GM04503 (cell line): ENCODE results near the gene PEMT.
"Not testable (repeated sequence)": the region's sequence is repeated elsewhere in the genome, so short reads cannot be mapped to it uniquely, and the experiment has no call there.

ENCODE experiments used
- DNase-seq: peaks from one replicate; pipeline ENCODE4 v3.0.0-alpha.2; 2012; ENCODE audit warnings: low read depth

Gene PEMT, protein sequence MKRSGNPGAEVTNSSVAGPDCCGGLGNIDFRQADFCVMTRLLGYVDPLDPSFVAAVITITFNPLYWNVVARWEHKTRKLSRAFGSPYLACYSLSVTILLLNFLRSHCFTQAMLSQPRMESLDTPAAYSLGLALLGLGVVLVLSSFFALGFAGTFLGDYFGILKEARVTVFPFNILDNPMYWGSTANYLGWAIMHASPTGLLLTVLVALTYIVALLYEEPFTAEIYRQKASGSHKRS

DNA sequence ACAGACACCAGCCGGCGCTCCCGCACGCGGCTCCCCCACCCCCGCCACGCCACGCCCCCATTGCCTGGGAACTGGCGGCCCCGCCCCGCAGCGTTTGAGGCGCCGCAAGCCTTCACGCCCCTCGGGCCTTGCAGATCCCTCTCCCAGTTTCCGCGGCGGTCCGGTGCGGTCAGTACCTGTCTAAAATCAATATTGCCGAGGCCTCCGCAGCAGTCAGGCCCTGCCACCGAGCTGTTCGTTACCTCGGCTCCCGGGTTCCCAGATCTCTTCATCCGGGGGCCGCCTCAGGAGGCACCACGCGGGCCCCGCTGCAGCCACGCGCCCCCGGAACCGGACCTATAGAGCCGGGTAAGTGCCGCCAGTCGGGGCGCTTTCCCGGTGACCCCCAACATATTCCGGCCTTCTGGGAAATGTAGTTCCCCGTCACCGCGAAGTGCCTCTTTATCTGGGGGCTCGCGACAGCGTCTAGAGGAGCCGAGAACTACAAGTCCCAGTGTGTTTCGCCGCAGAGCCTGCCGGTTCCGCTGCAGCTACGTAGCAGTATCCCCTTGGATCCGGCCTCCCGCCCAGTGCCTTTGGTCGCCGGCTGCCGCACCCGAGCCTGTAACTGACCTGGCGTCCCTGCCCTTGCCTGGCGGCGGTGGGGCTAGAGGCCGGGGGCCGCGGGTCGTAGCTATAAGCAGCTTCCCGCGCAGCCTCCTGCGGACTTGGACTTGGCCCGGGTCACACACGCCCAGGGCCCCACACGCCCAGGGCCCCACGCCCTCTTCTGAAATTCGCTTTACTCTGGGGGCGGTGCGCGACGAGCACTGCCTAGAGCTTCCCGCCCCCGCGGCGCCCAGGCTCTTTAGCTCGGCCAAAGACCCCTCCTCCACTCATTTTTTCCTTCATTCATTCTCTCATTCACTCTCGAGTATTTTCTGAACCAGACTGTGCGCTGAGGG is at the start of gene PEMT:
Gene PEMT, minus strand, starts transcription at position 354 of the 944 bp plus-strand sequence. Its CDS starts 82 bp downstream, at position 272.
- peak; percentile 91 for DNase-seq

- not testable (repeated sequence) for DNase-seq
Measured at GRCh38 chr17:17639661-17640270, 48.3 kb upstream of the PEMT start.

GRCh38 chr17:17638467-17638866 is 47.0 kb upstream of the PEMT start:
- no peak for DNase-seq

DNA sequence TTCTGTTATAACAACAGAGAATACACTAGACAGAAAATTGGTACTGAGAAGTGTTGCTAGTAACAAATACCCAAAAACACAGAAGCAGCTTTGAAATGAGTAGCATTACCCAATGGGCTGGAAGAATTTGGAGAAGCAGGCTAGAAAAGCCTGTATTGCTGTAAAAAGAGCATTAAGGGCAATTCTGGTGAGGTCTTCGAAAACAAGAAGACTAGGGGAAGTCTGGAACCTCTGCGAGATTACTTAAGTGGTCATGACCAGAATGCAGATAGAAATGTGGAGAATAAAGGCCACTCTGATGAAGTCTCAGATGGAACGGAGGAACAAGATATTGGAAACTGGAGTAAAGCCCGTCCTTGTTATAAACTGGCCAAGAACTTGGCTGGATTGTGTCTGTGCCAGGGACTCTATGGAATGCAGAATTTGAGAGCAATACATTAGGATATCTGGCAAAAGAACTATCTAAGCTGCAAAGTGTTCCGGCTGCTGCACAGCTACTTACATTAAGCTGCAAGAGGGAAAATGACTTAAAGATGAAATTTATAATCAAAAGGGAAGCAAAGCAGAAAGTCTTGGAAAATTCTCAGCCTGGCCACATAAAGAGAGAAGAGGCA is 44.9 kb upstream of the PEMT start:
- no peak for DNase-seq

- DNase-seq = not testable (repeated sequence)
Measured at GRCh38 chr17:17635537-17636271, 44.2 kb upstream of the PEMT start.

- DNase-seq = no peak
Measured at GRCh38 chr17:17635126-17635525, 43.6 kb upstream of the PEMT start.

DNA sequence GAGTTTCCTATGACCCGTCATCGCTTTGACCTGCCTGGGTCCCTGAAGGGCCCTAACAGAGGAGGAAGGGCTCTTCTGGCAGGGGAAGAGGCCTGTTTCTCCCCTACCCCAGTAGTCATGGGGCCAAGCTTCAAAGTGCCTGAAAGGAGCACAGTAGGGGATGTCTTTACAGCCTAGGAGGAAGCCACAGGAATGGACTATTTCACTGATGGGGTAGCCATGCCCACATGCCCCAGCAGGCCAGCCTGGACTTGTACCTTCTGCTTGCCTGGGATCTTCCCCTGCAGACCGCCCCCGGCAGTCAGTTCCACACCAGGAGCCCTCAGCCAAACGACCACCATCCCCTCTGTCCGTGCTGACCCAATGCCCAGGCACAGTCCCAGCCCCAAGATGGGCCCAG is 41.8 kb upstream of the PEMT start:
- no peak for DNase-seq

DNA sequence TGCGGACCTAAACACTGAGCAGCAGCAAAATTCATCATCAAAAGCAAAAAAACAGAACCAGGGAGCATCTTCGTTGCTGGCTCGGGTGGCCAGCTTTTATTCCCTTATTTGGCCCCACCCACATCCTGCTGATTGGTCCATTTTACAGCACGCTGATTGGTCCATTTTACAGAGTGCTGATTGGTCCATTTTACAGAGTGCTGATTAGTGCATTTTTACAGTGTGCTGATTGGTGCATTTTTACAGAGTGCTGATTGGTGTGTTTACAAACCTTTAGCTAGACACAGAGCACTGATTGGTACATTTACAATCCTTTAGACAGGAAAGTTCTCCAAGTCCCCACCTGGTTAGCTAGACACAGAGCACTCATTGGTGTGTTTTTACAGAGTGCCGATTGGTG is 41.2 kb upstream of the PEMT start:
- DNase-seq = not testable (repeated sequence)

DNA sequence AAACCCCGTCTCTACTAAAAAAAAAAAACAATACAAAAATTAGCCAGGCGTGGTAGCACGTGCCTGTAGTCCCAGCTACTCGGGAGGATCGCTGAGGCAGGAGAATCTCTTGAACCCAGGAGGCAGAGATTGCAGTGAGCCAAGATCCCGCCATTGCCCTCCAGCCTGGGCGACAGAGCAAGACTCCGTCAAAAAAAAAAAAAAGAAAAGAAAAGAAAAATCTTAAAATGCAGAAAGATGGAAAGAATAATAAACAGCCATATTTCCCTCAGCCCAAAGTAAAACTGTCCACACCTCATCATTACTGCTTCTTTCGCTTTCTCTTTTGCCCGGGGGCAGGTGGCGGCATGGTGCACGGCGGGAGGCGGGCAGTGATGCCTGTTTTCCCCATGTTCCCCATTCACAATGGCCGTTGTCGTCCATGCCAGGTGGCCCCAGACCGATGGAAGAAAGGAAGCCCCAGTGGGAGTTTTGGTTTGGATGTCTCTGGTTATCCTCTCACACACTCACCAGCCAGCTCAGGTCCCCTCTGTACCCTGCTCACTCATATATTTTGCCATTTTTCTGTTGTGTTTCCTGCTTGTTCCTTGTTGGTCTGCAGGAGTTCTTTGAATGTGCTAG is 37.0 kb upstream of the PEMT start:
- no peak for DNase-seq

DNA sequence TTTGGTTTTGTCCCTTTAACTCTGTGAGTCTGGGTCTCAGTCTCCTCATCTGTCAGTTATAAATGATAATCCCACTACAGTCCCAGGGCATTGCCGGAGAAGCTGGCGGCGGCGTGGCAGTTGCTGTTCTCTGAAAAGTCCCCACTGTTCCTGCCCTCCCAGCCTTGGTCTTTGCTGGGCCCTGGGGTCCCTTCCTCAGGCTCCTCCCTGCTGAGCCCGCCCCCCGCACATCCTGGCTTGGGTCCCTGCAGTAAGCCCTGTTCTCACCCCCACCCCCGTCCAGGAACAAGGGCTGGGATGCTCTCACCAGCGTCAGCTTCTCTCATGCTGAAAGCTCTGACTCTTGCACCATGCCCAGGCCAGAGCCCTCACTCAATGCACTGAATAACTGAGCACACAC is 35.3 kb upstream of the PEMT start:
- DNase-seq = no peak

- no peak for DNase-seq
Measured at GRCh38 chr17:17626151-17626805, 34.8 kb upstream of the PEMT start.

DNA sequence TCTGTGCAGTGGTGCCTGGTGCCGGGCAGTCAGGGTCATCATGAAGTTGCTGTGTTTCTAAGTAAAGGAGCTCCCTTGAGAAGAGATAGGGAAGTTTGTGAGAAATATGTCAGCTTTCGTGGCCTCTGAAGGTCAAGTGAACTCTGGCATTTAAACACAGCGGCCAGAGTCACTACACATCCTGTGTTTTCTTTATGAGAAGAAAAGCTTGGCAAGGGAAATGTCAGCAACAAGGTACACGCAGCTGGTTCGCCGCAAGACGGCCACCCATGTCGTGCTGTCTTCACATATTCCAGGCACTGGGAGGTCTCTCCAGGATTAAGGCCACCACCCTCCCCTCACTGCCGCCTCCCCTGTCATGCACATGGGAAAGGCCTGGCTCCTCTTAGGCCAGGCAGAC is 33.2 kb upstream of the PEMT start:
- no peak for DNase-seq

DNA sequence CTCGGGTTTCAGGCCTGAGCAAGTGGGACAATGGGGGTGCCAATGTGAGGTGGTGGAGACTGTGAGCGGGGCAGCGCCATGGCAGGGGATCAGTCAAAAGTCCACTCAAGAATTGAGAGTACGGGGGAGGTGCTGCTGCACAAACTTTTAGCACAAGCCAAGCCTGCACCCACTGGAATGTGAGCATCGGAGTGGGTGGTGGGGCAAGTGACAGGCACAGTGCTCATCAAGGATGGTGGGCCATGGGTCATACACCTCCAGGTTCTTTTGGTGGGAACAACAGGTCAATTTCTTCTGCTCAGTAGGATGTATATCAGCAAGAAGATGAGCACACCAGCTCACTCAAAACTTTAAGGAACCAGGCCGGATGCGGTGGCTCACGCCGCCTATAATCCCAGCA is 32.4 kb upstream of the PEMT start:
- DNase-seq = no peak

DNA sequence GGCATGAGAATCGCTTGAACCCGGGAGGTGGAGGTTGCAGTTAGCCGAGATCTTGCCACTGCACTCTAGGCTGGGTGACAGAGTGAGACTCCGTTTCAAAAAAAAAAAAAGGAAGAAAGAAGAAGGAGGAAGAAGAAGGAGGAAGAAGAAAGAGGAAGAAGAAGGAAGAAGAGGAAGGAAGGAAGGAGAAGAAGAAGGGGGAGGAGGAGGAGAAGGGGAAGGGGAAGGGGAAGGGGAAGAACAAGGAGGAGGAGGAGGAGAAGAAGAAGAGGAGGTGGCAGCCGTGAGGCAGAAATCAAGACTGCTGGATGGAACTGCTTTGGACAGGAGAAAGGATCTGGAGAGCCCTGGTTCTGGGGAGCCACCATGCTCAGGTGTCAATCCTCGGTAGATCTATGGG is 29.7 kb upstream of the PEMT start:
- no peak for DNase-seq

DNA sequence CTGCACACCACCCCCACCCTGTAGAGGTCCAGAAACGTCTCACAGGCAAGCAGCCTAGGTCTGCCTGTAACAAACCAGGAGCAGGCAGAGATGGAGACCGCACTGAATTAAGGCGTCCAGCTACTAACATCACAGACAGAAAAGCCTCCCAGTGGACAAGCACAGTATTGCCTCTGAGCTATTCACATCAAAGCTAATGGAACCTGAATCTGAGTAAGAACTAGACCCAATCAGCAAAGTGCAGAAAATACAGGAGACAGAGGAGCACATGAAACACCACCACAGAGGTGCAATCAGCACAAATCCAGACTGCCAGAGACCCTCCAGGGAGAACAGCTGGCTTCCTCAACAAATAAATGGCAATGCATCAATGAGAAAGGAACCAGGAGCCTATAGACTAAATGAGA is 22.2 kb upstream of the PEMT start:
- DNase-seq = peak; percentile 31

DNA sequence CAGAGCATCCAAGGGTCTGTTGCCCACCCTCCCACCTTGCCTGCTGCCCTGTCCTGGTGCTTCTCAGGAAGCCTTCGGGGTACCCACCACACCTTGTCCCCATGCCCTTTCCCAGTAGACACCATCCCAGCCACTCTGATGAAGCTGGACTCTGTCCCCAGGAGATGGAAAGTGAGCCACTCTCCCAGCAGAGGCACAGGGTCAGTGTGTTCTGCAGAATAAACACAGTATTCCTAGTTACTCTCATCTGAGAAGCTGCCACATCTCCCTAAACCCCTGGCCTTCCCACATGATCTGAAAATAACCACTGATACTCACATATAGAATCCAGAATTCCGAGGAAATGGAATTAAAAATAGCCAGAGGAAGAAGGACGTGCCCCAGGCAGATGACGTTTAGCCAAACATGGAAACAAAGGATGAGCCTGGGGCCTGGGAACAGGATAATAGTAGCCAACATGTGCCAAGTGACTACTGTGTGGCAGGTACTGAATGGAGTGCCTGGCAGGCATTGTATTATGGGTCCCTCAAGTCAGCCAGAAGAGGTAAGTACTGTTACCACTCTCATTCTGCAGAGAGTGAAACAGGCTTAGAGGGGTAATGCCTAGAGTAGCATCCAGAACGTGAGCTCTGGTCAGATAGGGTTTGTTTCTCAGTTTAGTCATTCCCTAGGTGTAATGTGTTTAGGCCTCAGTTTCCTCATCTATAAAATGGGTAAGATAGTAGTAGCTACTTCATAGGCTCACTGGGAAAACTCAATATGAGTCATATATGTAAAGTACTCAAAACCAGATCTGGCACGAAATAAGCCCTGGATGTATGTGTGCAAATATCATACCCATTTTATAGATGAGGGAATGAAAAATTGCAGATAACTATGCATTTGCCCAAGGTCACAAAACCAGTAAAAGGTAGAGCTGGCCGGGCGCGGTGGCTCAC is 20.8 kb upstream of the PEMT start:
- DNase-seq = no peak

- DNase-seq = no peak
Measured at GRCh38 chr17:17609121-17609520, 17.6 kb upstream of the PEMT start.

DNA sequence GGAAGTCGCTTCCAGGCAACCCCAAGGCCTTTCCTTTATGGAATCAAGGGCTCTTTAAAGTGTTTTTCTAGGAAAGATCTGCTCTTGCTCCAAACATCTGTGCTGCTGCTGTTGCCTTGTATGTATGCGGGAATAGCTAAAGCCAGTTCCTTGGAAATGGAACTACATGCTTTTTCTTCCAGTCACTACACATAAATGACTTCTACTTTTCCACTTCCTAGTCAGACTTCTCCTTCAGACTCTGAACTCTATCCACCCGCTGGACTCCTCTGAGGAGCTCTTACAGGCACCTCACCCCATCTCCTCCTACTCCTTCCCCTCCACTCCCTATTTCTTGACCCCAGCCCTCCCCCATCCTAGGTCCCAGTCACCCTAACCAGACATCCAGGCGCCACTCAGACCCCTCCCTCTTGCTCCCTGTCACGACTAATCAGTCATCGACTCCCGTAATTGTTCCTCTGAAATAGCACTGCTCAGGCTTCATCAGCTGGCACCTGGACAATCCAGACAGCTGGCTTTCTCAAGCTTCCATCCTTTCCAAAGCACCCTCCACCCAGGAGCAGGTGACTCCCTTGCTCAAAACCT is 15.0 kb upstream of the PEMT start:
- no peak for DNase-seq

GRCh38 chr17:17605729-17606088 is 14.2 kb upstream of the PEMT start:
- peak; percentile 88 for DNase-seq
